GM12878 (cell line): ENCODE measurements around the gene FGFR2. TPM values are rescaled to one million over a fixed set of nuclear protein-coding genes. Genes with fewer than 3 reads are reported as not detected.

Source experiments
- ELK1 ChIP-seq: IDR thresholded peaks from 2 replicates; pipeline ENCODE4 v1.6.1; 2012; ENCODE audit warnings: low read depth, low read length, improper control_type of control experiment
- HDGF ChIP-seq: fragments of 450-650 bp; IDR thresholded peaks from 2 replicates; pipeline ENCODE4 v1.6.1; 2016; ENCODE audit warnings: antibody characterized with exemption
- MTA2 ChIP-seq: fragments of 450-650 bp; IDR thresholded peaks from 2 replicates; pipeline ENCODE4 v1.6.1; 2016; ENCODE audit warnings: low read depth, mild to moderate bottlenecking, moderate library complexity
- REST ChIP-seq: IDR thresholded peaks from 2 replicates; pipeline ENCODE4 v1.6.1; 2012; ENCODE audit warnings: mild to moderate bottlenecking, low read depth, low read length
- STAT3 ChIP-seq: IDR thresholded peaks from 2 replicates; pipeline ENCODE4 v1.6.1; 2011; ENCODE audit warnings: low read depth, low read length, improper control_type of control experiment
- USF1 ChIP-seq: IDR thresholded peaks from 2 replicates; pipeline ENCODE4 v1.6.1; 2011; ENCODE audit warnings: borderline replicate concordance, low read depth, mild to moderate bottlenecking, moderate library complexity, mixed read lengths, low read length; ENCODE audit not compliant: insufficient read depth; ENCODE audit errors: extremely low read length
- ZBTB40 ChIP-seq: fragments of 450-650 bp; IDR thresholded peaks from 2 replicates; pipeline ENCODE4 v1.6.1; 2016; ENCODE audit warnings: mild to moderate bottlenecking, moderate library complexity, borderline replicate concordance
- polyA plus RNA-seq, 11 experiments: library from polyadenylated mRNA; depleted of rRNA in 4 of 11; unstranded in 6 of 11; stranded (reverse) in 5 of 11; fragments of >200 nt; fragmentation: Nextera tagmentation in 4 of 11; fragmentation: Illumina TruSeq in 1 of 11; extraction: Ambion mirVana in 4 of 11; extraction: Trizol in 1 of 11; gene quantifications; 1 replicate in 1 of 11; 2 replicates in 10 of 11; pipeline versions ENCODE4 v1.2.1 to v1.2.3, GENCODE V29; 2011 to 2016; ENCODE audit warnings: inconsistent platforms in 2 of 11, missing spikeins in 2 of 11, low read depth in 1 of 11
- total RNA-seq, 4 experiments: library from RNA; depleted of rRNA in 3 of 4; stranded (reverse); fragments of >200 nt in 3 of 4; fragmentation: Illumina TruSeq in 1 of 4; extraction: Trizol in 1 of 4; gene quantifications; 2 replicates each; pipeline versions ENCODE4 v1.2.1 to v1.2.3, GENCODE V29; 2013 to 2021

The FGFR2 gene
- total and polyA plus RNA-seq, 10 of the 15 experiments (the other 5 are each of a cell fraction or from before 2014, with no cell fraction given) = 0.04 to 0.15 TPM; not detected in 8

- TF ChIP-seq REST (no peak), ELK1 (no peak), STAT3 (no peak), USF1 (no peak), ZBTB40 (no peak), HDGF (no peak), MTA2 (no peak)
These were observed 160.6 kb downstream of the FGFR2 start (continued) for GRCh38 chr10:121437596-121437995.
